ENCODE measurements around the gene TCF25. TPM values are rescaled to one million over a fixed set of nuclear protein-coding genes. Genes with fewer than 3 reads are reported as not detected.
A peak's percentile ranks its signal among the peaks of the same experiment; 100 is the strongest.
"Not testable (repeated sequence)": the region's sequence is repeated elsewhere in the genome, so short reads cannot be mapped to it uniquely, and the experiment has no call there.

Gene TCF25, protein sequence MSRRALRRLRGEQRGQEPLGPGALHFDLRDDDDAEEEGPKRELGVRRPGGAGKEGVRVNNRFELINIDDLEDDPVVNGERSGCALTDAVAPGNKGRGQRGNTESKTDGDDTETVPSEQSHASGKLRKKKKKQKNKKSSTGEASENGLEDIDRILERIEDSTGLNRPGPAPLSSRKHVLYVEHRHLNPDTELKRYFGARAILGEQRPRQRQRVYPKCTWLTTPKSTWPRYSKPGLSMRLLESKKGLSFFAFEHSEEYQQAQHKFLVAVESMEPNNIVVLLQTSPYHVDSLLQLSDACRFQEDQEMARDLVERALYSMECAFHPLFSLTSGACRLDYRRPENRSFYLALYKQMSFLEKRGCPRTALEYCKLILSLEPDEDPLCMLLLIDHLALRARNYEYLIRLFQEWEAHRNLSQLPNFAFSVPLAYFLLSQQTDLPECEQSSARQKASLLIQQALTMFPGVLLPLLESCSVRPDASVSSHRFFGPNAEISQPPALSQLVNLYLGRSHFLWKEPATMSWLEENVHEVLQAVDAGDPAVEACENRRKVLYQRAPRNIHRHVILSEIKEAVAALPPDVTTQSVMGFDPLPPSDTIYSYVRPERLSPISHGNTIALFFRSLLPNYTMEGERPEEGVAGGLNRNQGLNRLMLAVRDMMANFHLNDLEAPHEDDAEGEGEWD
- total RNA-seq: 100 to 1,000 TPM in 7 of 8 experiments, 10 to 100 TPM in 1; 94.7 to 213 (median 143) TPM

DNA sequence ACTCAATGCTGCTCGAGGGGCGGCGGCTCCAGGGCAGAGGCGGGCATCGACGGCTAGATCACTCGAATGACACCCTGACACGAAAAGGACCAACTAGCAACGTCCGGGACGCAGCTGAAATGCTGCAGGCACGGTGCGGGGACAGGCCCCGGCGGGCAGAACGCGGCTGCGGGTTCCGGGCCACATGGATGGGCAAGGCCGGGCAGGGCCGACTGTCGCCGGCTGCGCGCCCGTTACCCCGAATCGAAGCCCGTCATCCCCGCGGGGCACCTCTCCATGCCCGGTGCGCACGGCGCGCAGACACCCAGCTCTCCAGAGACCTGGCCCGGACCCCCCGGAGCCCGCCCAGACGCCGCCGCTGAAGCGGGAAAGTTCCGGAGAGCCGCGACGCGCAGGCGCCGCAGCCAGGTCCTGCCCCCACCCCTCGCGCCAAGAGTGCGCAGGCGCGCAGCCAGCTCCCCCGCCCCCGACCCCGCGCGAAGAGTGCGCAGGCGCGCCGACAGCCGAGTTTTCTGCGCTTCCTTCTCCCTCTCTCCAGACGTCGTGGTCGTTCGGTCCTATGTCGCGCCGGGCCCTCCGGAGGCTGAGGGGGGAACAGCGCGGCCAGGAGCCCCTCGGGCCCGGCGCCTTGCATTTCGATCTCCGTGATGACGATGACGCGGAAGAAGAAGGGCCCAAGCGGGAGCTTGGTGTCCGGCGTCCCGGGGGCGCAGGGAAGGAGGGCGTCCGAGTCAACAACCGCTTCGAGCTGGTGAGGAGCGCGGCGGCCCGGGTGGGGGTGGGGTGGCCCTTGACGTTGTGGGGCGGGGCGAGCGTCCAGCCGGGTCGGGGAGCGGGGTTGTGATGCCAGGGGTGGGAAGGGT lies at the start of gene TCF25:
Gene TCF25 (plus strand): TSS at position 484 of the 863 bp plus-strand sequence. CDS start 76 bp downstream, at position 560.
- peak; percentile 36 to 77 (median 67) for ATAC-seq (replicated peaks in 6 of 8)
- Histone ChIP-seq H3K4me3 (peak within 1 kb of the TSS; percentile 85 to 99 (median 92)), H3K4me1 (replicated peaks in 1 of 2) (peaks cover 11 to 13% of the 10 kb centered on the region in 2 donors), H3K27ac (peak within 1 kb of the TSS; percentile 99)
- in situ Hi-C loops (cut with MboI; ENCODE audit: low pct_unique_long_range_greater_than_20kb in 2 of 9, low sequenced_read_pairs in 9 of 9, unreplicated experiment in 9 of 9): no loop called here
- 0% methylated on average over 3 to 6 of the region's 104 CpGs; no CpG with 5 or more reads in 8 of the 10 experiments for WGBS, 10 experiments

DNA sequence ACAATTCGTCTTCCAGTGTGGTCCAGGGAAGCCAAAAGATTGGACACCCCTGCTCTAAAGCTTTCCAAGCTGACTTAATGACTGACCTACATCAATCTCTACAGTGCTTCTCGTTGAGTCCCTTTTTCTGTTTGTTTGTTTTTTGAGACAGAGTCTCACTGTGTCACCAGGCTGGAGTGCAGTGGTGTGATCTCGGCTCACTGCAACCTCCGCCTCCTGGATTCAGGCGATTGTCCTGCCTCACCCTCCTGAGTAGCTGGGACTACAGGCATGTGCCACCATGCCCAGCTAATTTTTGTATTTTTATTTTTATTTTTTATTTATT lies 49.6 kb upstream of the TCF25 start:
- WGBS, 10 experiments: 17 to 94% (median 57%) methylated on average over 1 to 5 of the region's 5 CpGs; no CpG with 5 or more reads in 1 of the 10 experiments
- H3K4me3 ChIP-seq; ATAC-seq (replicated peaks in 6 of 8); in situ Hi-C loops (cut with MboI; ENCODE audit: low pct_unique_long_range_greater_than_20kb in 2 of 9, low sequenced_read_pairs in 9 of 9, unreplicated experiment in 9 of 9): not testable (repeated sequence)
- Histone ChIP-seq H3K27ac (peak overlapping the region in 1 of 2 donors; percentile 31), H3K4me1 (replicated peaks in 1 of 2) (peaks cover 31 to 35% of the 10 kb centered on the region in 2 donors)

DNA sequence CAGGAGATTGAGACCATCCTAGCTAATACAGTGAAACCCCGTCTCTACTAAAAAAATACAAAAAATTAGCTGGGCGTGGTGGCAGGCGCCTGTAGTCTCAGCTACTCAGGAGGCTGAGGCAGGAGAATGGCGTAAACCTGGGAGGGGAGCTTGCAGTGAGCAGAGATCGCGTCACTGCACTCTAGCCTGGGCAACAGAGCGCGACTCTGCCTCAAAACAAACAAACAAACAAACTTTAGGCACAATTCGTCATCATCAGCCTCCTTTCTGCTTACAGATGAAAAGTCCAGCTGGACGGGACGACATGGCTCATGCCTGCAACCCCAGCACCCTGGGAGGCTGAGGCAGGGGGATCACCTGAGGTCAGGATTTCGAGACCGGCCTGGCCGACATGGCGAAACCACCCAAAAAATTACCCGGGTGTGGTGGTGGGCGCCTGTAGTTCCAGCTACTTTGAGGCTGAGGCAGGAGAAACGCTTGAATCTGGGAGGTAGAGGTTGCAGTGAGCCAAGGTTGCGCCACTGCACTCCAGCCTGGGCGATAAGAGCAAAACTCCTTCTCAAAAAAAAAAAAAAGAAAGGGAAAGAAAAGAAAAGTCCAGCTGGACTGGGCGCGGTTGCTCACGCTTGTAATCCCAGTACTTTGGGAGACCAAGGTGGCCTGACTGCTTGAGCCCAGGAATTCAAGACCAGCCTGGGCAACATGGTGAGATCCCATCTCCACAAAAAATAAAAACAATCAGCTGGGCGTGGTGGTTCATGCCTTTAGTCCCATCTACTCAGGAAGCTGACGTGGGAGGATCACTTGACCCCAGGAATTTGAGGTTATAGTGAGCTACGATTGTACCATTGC lies 46.6 kb upstream of the TCF25 start:
- WGBS, 10 experiments: 66 to 100% (median 92%) methylated on average over 1 to 14 of the region's 26 CpGs; no CpG with 5 or more reads in 1 of the 10 experiments
- H3K4me3 ChIP-seq: no peak overlapping the region
- H3K4me1 ChIP-seq (replicated peaks in 1 of 2): peaks cover 32% of the 10 kb centered on the region in 2 donors
- in situ Hi-C loops (cut with MboI; ENCODE audit: low pct_unique_long_range_greater_than_20kb in 2 of 9, low sequenced_read_pairs in 9 of 9, unreplicated experiment in 9 of 9): no loop called here
- no peak overlapping the region for H3K27ac ChIP-seq
- ATAC-seq (replicated peaks in 6 of 8): no peak

DNA sequence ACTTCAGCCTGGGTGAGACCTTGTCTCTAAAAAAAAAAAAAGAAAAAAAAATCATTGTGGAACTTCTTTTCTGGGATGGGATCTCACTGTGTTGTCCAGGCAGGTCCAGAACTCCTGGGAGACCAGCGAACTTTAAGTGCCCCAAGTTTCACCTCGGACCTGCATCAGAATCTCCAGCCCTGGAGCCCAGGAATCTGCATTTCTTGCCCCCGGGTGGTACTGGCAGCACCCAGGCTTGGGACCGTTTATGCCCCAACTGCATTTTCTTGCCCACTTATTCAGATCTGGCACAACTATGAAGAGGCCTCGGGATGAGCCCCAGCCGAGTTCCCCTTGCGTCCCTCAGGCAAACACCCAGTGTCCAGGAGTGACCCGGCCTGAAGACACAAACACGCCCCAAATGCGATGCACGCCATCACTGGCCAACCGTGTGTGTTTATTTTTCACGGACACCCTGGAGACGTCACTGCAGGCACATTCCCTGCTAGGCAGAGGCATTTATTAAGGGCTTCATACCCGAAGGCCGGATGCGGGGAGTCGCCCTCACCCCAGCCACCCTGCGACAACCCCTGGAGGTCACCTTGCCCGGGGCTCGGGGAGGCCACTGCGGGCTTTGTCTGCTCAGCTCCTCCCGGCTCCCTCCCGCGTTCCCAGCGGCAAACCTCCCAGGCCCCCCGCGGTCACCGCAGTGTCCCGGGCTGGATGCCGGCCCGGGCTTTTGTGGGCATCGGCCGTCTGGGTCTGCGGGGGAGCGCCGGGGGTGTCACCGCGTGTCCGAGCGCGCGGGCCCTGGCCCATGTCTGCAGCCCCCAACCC lies 45.8 kb upstream of the TCF25 start:
- Histone ChIP-seq H3K4me3 (peak overlapping the region; percentile 46 to 82 (median 53)), H3K27ac (peak overlapping the region; percentile 91 to 97), H3K4me1 (replicated peaks in 1 of 2) (peaks cover 24 to 26% of the 10 kb centered on the region in 2 donors)
- peak; percentile 43 to 75 (median 50) for ATAC-seq (replicated peaks in 6 of 8)
- in situ Hi-C loops (cut with MboI; ENCODE audit: low pct_unique_long_range_greater_than_20kb in 2 of 9, low sequenced_read_pairs in 9 of 9, unreplicated experiment in 9 of 9): no loop called here
- 0 to 67% (median 27%) methylated on average over 1 to 9 of the region's 43 CpGs; no CpG with 5 or more reads in 2 of the 10 experiments for WGBS, 10 experiments

DNA sequence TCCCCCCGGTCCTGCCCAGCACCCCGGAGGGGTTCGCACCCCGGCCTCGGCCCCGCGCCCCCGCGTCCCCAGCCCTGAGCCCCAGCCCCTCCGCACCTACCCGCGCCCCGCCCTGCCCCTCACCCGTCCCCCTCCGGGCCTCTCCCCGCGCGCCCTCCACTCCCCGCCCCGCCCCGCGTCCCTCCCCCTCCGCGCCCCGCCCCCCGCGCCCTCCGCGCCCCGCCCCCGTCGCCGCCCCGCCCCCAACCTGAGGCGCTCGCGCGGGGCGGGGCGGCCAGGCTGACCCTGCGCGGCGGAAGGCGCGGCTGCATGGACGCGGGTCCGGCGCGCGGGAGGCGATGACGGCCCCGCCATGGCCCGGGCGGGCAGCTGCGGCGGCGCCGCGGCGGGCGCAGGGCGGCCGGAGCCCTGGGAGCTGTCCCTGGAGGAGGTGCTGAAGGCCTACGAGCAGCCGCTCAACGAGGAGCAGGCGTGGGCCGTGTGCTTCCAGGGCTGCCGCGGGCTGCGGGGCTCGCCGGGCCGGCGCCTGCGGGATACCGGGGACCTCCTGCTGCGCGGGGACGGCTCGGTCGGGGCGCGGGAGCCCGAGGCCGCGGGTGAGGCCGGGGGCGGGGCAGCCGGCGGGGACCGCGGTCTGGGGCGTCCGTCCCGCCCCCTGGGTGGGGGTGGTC lies 45.1 kb upstream of the TCF25 start, which contains the start of gene SPIRE2:
Gene SPIRE2 (plus strand): TSS at position 277 of the 671 bp plus-strand sequence. CDS start 76 bp downstream, at position 353.
- Histone ChIP-seq H3K27ac (peak within 1 kb of the TSS; percentile 91 to 97), H3K4me3 (peak within 1 kb of the TSS; percentile 46 to 82 (median 53)), H3K4me1 (replicated peaks in 1 of 2) (peaks cover 16 to 19% of the 10 kb centered on the region in 2 donors)
- WGBS, 10 experiments: no CpG with 5 or more reads among the region's 98 CpGs
- in situ Hi-C loops (cut with MboI; ENCODE audit: low pct_unique_long_range_greater_than_20kb in 2 of 9, low sequenced_read_pairs in 9 of 9, unreplicated experiment in 9 of 9): no loop called here
- peak; percentile 67 to 85 (median 76) for ATAC-seq (replicated peaks in 6 of 8)

DNA sequence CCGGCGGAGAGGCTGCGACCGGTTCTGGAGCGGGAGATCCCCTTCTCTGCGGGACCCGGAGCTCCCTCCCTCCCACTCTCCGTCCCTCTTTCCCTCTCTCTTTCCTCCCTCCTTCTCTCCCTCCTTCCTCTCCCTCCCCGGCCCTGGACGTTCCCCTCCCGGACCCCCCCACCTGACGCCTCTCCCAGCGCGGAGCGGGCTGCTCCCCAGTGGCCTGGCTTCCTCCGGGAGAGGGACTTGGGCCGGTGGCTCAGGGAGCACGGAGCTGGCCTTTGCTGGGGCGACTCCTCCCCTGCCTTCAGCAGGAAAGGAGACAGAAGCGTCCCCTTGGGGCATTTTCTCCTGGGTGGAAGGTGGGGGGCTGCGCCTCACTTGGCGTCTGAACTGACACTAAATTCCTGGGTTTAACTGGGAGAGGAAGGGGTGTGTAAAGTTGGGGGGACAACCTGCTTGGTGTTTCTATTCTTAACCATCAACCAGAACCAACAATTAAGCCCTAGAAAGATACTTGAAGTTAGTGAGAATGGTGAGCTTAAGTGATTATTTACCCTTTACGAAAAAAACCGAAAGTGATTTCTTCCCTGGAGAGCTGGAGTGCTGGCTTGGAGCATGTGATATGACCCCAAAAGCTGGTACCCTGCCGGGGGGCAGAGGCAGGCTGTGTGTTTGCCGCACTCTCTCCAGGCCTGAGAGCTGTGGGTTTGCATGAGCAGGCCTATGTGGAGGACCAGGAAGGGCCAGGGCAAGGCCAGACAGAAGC lies 44.3 kb upstream of the TCF25 start:
- ATAC-seq (replicated peaks in 6 of 8): peak in 7 of 8 experiments; percentile 3 to 74 (median 30)
- WGBS, 10 experiments: 20 to 100% (median 40%) methylated on average over 1 to 3 of the region's 26 CpGs; no CpG with 5 or more reads in 5 of the 10 experiments
- H3K27ac ChIP-seq: peak overlapping the region; percentile 91 to 97
- H3K4me3 ChIP-seq: peak overlapping the region; percentile 46 to 82 (median 53)
- H3K4me1 ChIP-seq (replicated peaks in 1 of 2): peaks cover 9 to 11% of the 10 kb centered on the region in 2 donors
- in situ Hi-C loops (cut with MboI; ENCODE audit: low pct_unique_long_range_greater_than_20kb in 2 of 9, low sequenced_read_pairs in 9 of 9, unreplicated experiment in 9 of 9): no loop called here

DNA sequence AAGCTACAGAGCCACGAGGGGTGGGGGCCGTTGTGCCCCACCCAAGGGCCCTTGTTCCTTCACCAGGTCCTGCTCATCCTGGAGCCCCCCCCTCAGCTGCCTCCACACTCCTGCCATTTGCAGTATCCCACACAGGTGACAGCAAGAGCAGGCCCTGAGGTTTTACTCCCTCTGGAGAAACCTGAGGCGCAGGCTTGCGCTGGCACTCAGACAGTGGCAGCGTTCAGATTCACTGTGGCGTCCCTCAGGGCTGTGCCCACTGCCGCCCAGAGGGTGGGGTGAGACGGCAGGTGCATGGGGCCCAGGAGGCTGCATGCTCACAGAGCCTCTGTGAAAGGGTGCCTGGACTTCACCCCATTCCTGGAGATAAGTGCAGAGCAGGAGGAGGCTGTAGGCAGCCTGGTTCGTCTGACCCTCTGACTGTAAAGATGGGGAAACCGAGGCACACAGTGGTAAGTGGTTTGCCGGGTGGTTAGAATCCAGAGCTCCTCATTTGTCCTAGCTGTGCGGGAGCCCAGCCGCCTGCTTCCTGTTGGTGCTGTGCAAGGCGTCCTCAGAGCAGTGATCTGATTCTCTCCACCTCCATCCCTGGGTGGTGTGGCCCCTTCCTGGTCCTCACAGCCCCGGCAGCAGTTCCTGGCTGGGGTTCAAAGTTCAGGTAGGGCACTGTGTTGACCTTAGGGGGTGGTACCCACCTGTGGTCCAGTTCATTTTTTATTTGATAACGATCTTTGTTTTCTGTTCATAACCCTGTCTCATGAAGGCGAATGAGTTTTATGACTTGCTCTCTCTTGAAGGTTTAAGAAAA lies 43.6 kb upstream of the TCF25 start:
- 0 to 100% (median 94%) methylated on average over 1 to 8 of the region's 17 CpGs; no CpG with 5 or more reads in 3 of the 10 experiments for WGBS, 10 experiments
- Histone ChIP-seq H3K4me1 (replicated peaks in 1 of 2) (peaks cover 9 to 10% of the 10 kb centered on the region in 2 donors), H3K27ac (no peak overlapping the region), H3K4me3 (peak overlapping the region; percentile 46 to 82 (median 53))
- no peak for ATAC-seq (replicated peaks in 6 of 8)
- in situ Hi-C loops (cut with MboI; ENCODE audit: low pct_unique_long_range_greater_than_20kb in 2 of 9, low sequenced_read_pairs in 9 of 9, unreplicated experiment in 9 of 9): no loop called here

DNA sequence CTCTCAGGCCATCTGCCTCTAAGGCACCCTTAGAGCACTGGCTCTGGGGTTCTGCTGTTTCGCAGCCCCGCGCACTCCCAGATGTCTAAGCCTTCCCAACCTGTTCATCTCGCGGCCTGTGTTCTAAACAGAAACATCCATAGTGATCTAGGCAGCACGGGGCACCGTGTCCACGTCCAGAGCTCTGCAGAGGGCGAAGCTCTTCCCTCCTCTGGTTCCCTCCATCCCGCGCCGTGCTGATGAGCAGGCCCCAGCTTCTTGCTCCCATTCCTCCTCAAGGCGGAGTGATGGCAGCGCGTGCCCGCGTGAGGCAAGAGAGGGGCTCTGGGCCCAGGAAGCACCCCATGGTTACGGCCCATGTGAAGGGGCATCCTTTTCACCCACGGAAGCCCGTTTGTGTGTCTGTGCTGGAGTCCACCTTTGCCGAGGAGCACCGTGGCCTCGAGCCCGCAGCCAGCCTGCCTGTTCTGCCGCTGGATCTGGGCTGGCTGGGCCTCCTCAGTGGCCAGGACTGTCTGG lies 41.5 kb upstream of the TCF25 start:
- 80 to 100% (median 94%) methylated on average over 1 to 8 of the region's 25 CpGs; no CpG with 5 or more reads in 6 of the 10 experiments for WGBS, 10 experiments
- Histone ChIP-seq H3K27ac (no peak overlapping the region), H3K4me1 (replicated peaks in 1 of 2) (peaks cover 9 to 10% of the 10 kb centered on the region in 2 donors), H3K4me3 (no peak overlapping the region)
- ATAC-seq (replicated peaks in 6 of 8): no peak
- in situ Hi-C loops (cut with MboI; ENCODE audit: low pct_unique_long_range_greater_than_20kb in 2 of 9, low sequenced_read_pairs in 9 of 9, unreplicated experiment in 9 of 9): no loop called here

DNA sequence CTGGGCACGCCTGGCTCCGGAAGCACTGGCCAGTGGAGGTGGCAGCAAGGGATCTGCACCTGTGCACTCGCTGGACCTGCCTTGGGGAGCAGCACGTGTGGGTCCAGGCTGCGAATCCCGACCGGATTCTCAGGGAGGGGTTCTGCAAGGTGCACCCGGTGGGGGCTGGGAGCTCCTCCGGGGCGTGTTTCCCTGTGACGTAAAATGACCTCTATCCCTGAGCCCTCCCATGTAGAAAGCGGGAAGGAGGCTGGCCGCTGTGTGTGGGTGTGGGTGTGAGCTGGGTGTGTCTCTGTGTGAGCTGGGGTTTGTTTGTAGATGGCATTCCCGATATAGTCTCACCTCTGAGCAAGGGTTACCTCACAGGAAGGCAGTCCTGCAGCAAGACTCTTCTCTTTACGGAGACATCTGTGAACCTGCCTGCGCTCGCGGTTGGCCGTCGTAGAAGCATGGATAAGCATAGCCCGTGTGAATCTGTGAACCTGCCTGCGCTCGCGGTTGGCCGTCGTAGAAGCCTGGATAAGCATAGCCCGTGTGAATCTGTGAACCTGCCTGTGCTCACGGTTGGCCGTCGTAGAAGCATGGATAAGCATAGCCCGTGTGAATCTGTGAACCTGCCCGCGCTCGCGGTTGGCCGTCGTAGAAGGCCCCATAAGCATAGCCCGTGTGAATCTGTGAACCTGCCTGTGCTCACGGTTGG lies 39.6 kb upstream of the TCF25 start:
- H3K4me3 ChIP-seq; H3K27ac ChIP-seq; in situ Hi-C loops (cut with MboI; ENCODE audit: low pct_unique_long_range_greater_than_20kb in 2 of 9, low sequenced_read_pairs in 9 of 9, unreplicated experiment in 9 of 9); H3K4me1 ChIP-seq (replicated peaks in 1 of 2); ATAC-seq (replicated peaks in 6 of 8): not testable (repeated sequence)
- 82 to 100% (median 93%) methylated on average over 3 to 6 of the region's 39 CpGs; no CpG with 5 or more reads in 7 of the 10 experiments for WGBS, 10 experiments

All from motor neuron (in vitro differentiated cells).